ENCODE measurements around the gene CFAP45.

The CFAP45 gene

DNA sequence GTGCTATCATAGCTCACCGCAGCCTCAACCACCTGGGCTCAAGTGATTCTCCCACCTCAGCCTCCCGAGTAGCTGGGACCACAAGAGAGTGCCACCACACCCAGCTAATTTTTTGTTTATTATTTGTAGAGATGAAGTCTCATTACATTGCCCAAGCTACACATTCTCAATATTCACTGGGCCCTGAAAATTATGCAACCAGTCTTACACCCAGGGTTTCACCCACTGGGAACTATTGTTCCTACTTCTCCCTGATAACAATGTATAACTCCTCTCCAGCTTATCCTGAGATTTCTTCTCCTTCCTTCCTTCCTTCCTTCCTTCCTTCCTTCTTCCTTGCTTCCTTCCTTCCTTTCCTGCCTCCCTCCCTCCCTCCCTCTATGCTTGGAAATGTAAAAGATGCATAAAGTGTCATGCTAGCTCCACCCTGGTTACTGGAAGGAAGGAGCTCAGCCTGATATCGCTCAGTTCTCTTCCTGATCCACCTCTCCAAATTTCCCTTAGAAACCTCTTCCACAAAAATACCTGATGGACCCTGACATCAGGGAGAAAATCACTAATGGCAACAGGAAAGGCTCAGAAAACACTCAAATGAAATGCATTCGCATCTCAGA is 26.3 kb downstream of the CFAP45 start:
- DNase-seq = no peak

- DNase-seq = no peak
Observed at GRCh38 chr1:159872891-159873290, 27.1 kb downstream of the CFAP45 start.

- DNase-seq = no peak
Observed at GRCh38 chr1:159870704-159871103, 29.3 kb downstream of the CFAP45 start.

GRCh38 chr1:159869607-159870006 is 30.4 kb downstream of the CFAP45 start:
- no peak for DNase-seq

DNA sequence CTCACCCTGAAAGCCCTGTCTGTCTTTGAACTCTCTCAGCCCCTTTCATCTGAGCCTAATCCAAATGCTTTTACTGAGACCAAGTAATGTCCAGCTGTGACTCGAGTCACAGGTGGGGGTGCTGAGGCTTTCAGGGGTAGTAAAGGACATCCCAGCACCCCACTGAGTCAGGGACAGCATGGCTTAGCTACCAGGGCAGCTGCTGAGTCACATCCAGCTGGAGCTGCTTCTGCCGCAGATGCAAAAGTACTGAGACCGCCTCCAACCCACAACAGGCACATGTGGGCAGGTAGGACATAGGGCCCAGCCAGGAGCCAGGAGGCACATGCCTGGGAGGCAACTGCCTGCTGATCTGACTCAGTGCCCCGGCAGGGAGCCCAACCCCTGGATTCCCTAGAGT is 30.8 kb downstream of the CFAP45 start:
- no peak for DNase-seq

DNA sequence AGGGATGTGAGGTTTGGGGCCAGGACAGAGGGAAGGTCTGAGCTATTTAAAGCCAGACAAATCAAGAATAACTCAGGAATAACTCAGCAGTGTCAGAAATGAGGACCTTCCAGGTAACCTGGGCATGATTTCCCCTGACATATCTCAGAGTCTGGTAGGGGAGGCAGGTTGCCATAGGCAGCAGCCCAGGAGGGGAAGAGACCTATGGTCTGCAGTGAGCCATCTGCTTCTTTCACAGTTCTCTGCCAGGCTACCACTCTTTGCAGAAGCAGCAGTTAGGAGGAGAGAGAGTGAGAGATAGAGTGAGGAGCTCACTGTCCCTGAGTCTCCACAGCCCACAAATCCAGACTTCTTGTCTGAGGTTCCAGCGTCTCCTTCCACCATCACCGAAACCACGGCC is 31.2 kb downstream of the CFAP45 start:
- no peak for DNase-seq

- DNase-seq = peak; percentile 96
Observed at GRCh38 chr1:159867664-159868026, 32.3 kb downstream of the CFAP45 start.

DNA sequence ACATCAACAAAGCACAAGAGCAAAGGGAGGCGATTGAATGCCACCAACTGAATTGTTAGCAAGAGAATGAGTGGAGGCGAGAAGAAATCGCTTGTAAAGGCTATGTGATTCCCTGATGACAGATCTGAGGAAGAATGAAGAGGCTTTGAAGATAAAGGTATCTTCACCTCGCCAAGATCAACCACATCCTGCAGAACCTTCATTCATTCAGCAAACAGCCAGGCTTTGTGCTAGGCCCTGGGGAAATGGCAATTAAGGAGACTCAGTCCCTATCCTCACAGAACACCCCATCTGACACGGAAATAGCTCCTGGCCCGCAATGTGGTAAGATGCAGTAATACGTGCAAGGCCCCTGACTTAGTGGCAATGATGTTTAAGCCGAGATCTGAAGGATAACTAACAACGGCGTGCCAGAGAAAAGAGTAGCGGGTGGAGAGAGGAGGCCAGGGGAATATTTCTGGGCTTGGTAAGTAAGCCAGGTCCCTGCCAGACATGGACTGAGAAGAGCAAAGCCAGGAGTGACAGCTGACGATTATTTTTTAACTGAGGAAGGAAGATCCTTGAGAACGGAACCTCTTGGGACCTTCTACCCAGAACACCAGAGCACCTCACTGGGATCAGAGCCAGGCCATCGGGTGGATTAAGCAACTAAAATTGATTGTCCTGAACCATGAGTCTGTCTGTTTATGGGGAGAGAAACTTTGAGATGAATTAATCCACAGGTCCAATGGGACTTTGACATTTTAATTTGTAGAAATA is 32.9 kb downstream of the CFAP45 start:
- DNase-seq = no peak

DNA sequence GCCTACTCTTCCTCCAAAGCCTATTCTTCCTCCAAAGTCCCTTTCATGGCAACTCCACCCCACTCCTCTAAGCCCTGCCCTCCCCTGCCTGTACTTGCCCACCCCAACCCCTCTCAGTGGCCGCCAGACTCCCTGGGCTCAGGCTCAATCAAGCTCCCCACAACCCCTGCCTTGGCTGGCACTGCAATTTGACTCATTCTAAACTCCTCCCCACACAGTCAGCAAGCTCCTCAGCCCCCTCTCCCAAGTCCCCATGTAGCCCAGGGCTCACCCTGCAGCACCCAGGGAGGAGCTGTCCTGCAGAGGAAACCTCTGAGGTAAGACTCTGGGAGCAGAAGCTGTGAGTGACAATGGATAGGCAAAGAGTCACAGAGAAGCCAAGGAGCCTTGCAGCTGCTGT is 33.9 kb downstream of the CFAP45 start:
- DNase-seq = no peak

GRCh38 chr1:159864262-159864661 is 35.7 kb downstream of the CFAP45 start:
- DNase-seq = no peak

DNA sequence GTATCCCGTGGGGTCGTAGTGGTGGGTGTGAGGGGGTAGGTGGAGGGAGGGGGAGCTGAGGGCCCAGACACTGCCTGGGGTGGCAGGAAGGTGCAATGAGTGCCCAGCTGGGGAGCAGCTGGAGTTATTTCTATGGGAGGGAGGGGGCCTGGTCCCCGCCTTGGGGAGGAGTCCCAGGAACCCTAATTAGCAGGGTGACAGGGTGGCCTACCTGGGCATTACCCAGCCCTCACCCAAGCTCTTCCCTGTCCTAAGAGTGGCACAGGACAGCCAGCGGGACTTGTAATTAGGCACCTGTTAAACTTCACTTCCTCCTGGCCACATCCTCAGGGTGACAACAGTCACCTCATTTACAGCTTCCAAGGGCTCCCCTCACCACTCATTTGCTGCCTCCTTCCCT is 37.4 kb downstream of the CFAP45 start, which contains the start of gene VSIG8:
TSS of gene VSIG8 (minus strand) at position 101 of the 400 bp plus-strand sequence. CDS start 136 bp downstream, outside the sequence.
- no peak for DNase-seq

DNA sequence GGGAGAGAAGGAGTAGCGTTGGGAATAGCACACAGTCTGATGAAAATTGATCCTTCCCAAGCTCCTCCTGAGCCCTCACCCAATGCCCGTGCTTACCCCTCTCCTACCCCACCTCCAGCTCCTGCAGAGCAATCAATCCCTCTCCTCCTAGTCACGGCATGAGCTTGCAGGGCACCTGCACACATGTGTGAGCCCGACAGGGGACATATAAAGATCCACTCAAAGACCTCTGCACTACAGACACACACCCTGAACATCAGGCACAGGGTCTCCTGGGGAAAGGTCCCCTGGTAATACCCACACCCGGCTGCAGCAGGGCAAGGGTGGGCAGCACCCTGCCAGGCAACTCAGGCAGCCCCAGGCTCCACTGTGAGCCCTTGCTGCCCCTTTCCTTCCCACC is 37.9 kb downstream of the CFAP45 start:
- DNase-seq = no peak

DNA sequence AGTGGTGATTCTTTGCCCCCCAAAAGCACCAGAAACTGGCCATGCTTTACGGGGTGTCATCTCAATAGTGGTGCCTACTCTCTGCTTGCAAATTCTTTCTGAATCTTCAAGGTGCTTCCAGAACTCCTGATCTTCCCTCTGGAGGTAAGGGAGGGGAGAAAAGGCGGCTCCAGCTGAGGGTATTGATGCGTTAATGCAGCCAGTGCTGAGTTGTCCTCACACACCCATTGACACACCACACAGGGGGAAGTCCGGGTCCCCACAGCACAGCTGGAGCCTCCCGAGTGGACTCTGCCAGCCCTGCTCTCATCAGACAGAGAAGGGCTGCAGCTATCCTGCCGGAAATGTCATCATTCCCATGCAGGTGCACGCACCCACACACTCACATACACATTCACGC is 38.7 kb downstream of the CFAP45 start:
- DNase-seq = no peak

DNA sequence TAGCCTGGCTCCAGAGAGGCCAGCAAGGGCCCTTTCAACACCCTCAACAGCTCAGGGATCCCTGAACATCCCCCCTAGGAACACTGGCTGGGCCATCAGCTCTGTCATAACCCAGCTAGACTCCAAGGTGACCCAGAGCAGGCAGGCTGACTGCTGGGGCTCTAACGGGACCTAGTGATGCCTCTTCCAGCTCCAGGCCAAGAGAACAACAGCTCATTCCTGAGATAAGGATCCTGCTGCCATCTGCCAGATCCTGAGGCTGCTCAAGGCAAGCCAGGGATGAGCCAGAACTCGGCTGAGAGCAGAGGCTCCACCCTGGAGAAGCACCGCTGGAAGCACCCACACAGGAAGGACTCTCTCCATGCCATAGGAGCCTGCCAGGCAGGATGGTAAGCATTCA is 39.5 kb downstream of the CFAP45 start:
- no peak for DNase-seq

- DNase-seq = no peak
Observed at GRCh38 chr1:159859767-159860322, 40.1 kb downstream of the CFAP45 start.

GRCh38 chr1:159857889-159858288 is 42.1 kb downstream of the CFAP45 start:
- no peak for DNase-seq

DNA sequence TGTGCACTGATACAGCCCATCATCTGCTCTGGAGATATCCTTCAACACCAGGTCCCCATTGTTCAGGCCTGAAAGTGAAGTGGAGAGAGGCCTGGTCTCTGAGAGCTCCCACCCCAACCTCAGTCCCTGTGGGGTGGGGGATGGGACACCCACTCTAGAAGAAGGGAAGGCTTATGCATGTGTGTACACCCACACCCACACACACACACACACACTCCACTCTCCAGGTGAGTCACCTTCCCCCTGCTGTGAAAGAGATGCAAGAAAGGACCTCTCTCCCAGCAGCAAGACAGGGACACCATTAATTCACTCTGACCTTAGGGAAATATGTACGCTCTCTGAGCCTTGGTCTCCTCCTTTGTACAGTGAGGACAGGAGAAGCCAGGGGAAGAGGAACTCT is 43.4 kb downstream of the CFAP45 start:
- no peak for DNase-seq

- no peak for DNase-seq
Observed at GRCh38 chr1:159855709-159856108, 44.3 kb downstream of the CFAP45 start.

DNA sequence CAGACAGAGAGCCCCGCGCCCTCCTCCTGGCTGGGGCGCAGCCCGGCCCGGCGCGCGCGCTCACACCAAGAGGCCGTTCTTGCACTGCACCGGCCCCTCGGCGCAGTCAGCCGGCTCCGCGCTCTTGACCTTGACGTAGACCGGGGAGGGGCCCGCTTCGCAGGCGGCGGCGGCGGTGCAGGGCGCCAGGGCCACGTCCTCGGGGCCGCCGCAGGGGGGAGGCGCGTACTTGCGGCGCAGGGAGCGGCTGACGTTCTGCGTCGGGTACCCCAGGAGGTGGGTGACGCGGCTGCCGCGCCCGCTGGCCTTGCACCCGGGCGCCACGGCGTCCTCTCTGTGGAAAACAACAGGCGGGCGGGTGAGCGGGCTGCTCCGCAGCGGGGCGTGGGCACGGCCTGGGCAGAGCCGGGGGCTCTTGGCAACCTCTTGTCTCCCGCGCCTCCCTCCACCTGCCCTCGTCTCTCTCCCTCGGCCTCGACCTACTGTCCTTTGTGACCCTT is 45.2 kb downstream of the CFAP45 start:
- DNase-seq = no peak

DNA sequence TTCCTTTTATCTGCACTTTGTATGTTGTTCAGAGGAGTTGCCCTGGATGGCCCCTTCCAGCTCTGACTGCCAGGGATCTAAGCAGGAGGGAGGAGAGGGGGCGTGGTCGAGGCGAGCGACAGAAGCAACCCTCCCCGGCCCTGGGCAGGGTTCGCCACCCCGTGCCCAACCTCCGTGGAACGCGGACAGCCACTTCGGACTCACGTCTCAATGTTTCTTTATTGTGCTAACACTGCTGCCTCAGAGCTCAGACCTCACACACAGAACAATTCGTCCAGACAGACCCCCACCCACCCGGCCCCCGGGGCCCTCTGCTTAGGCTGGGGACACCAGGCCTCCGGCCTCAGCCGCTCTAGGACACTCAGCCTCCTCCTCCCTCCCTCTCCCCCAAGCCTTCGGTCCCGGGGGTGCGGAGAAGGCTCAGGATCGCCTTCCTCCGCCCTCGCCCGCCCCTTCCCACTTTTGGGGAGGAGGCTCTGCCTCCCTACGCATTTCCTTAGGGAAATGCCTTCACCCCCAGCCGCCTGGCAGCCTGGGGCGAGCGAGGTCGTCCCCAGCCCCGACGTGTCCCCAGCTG is 45.8 kb downstream of the CFAP45 start:
- DNase-seq = no peak

GRCh38 chr1:159853417-159854115 is 46.4 kb downstream of the CFAP45 start:
- DNase-seq = no peak

- no peak for DNase-seq
Observed at GRCh38 chr1:159851407-159851806, 48.6 kb downstream of the CFAP45 start.

Measured in NCI-H1105 treated with DMSO at 0.1 percent for 48 hours (cell line).